Natural killer cell treated with Interleukin-12 subunit alpha and Interleukin-12 subunit beta and Interleukin-15 and Interleukin-18, amount 100 ng/mL, for 72 hours (primary cell): Measurements from ENCODE around the gene ZNF425. TPM values are rescaled to one million over a fixed set of nuclear protein-coding genes. Genes with fewer than 3 reads are reported as not detected.
"Not testable (repeated sequence)": the region's sequence is repeated elsewhere in the genome, so short reads cannot be mapped to it uniquely, and the experiment has no call there.

Source experiments
- ATAC-seq, 2 donors: fragments of 150-1000 bp; cut with Tn5 transposase in 1 of 2; sonication (Bioruptor Pico), chemical (Tn5 transposase) in 1 of 2; 2 replicates each; pipeline ENCODE4 v1.10.0; 2021
- DNase-seq: peaks from one replicate; pipeline ENCODE4 v3.0.0; 2022; ENCODE audit warnings: low spot score
- H3K27ac Mint-ChIP-seq, 2 donors: 1 replicate in 1 of 2; 2 replicates in 1 of 2; pipeline ENCODE4 v1.8.0; 2022; ENCODE audit warnings: mixed read lengths in 2 of 2, mild to moderate bottlenecking in 1 of 2, moderate library complexity in 1 of 2
- H3K27me3 Mint-ChIP-seq, 2 donors: 1 replicate in 1 of 2; 2 replicates in 1 of 2; pipeline ENCODE4 v1.8.0; 2022; ENCODE audit warnings: mixed read lengths in 2 of 2
- H3K36me3 Mint-ChIP-seq: one replicate; pipeline ENCODE4 v1.8.0; 2022; ENCODE audit warnings: mixed read lengths
- H3K4me1 Mint-ChIP-seq, 2 donors: 1 replicate in 1 of 2; 2 replicates in 1 of 2; pipeline ENCODE4 v1.8.0; 2022; ENCODE audit warnings: low read depth in 2 of 2, mixed read lengths in 2 of 2, mild to moderate bottlenecking in 1 of 2
- H3K4me3 Mint-ChIP-seq: one replicate; pipeline ENCODE4 v1.8.0; 2022; ENCODE audit warnings: mixed read lengths
- H3K9me3 Mint-ChIP-seq: 2 replicates; pipeline ENCODE4 v1.8.0; 2022; ENCODE audit warnings: mixed read lengths
- total RNA-seq, 2 donors: library from RNA; stranded (reverse); gene quantifications; one replicate each; pipeline ENCODE4 v1.2.3, GENCODE V29; 2022

ZNF425 gene
- total RNA-seq, 2 donors from 2014 or later = 0.39 to 1.4 TPM

DNA sequence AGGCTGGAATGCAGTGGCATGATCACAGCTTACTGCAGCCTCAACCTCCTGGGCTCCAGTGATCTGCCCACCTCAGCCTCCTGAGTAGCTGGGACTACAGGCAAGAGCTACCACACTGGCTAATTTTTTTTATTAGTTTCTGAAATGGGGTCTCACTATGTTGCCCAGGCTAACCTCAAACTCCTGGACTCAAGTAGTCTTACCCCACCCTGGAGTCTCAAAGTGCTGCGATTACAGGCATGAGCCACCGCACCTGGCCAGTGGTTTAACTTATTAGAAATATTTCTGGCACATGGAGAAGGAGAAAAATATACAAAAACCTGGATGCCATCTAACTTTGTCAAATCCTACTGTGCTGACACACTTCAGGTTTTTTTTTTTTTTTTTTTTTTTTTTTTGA, 50.8 kb downstream of the ZNF425 start:
- no peak overlapping the region for H3K27ac Mint-ChIP-seq
- H3K36me3 Mint-ChIP-seq = peaks cover 8% of the 10 kb centered on the region

DNA sequence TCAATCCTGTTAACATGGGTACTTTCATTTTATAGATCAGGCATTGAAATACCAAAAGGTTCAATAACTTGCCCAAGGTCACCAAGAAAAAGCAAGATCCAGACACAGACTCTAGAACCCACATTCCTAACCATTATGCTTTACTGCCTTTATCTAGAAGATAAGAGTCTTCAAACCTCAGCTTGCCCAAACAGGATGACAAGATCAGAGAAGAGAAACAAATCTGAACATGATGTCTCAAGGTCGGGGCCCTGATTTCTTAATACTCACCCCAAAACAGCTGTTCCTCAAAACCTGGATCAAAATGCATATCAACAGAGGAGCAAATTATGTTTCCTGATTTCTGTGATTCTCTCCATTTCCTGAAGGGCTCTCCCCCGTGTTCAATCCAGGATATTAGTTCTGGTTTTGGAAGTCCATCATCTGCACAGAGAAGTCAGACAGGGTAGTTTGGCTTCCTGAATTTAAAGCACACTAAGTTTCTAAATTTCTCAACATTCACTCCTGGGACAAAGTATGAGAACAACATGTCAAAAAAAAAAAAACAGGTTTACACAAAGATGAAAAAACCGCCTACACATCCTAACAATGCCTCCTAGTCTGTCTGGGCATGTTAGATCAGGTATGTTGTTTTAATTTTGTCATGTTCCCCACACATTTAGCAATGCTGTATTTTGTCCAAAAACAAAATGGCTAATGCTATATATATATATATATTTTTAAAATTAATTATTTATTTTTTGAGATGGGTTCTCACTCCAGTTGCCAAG, 51.8 kb downstream of the ZNF425 start:
- H3K36me3 Mint-ChIP-seq = peaks cover 8% of the 10 kb centered on the region

More for the DNA sequence above, 50.8 kb downstream of the ZNF425 start:
- no peak for ATAC-seq
- DNase-seq = no peak
- H3K4me3 Mint-ChIP-seq = no peak overlapping the region
- no peaks in the 10 kb centered on the region for H3K9me3 Mint-ChIP-seq
- peaks cover 0 to 4% of the 10 kb centered on the region in 2 donors for H3K4me1 Mint-ChIP-seq
- H3K27me3 Mint-ChIP-seq = no peaks in the 10 kb centered on the region

DNA sequence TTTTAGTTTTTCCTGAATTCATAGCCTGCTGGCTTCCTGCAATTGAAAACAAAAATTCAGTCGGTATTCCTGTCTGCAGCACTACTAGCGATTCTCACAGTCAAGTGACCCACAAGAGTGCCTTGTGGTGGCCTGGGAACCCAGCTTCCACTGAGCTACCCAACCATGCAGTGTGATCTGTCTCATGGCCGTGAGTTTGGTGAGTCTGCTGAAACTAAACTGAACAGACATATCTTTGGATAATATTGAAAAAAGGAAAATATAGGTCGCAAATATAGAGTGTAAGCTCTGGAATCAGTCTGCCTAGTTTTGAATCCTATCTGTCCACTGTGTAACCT, 53.7 kb downstream of the ZNF425 start:
- peaks cover 8% of the 10 kb centered on the region for H3K36me3 Mint-ChIP-seq
- H3K27me3 Mint-ChIP-seq = no peaks in the 10 kb centered on the region
- no peaks in the 10 kb centered on the region for H3K9me3 Mint-ChIP-seq
- ATAC-seq = no peak
- DNase-seq = no peak
- H3K4me3 Mint-ChIP-seq = no peak overlapping the region
- H3K27ac Mint-ChIP-seq = peak overlapping the region in 1 of 2 donors; percentile 72
- H3K4me1 Mint-ChIP-seq = peaks cover 0 to 7% of the 10 kb centered on the region in 2 donors

More for the DNA sequence above, 51.8 kb downstream of the ZNF425 start:
- Mint-ChIP-seq H3K9me3 (no peaks in the 10 kb centered on the region), H3K27ac (peak overlapping the region in 1 of 2 donors; percentile 41), H3K4me1 (peaks cover 0 to 4% of the 10 kb centered on the region in 2 donors), H3K27me3 (no peaks in the 10 kb centered on the region), H3K4me3 (no peak overlapping the region)
- no peak for ATAC-seq
- no peak for DNase-seq

DNA sequence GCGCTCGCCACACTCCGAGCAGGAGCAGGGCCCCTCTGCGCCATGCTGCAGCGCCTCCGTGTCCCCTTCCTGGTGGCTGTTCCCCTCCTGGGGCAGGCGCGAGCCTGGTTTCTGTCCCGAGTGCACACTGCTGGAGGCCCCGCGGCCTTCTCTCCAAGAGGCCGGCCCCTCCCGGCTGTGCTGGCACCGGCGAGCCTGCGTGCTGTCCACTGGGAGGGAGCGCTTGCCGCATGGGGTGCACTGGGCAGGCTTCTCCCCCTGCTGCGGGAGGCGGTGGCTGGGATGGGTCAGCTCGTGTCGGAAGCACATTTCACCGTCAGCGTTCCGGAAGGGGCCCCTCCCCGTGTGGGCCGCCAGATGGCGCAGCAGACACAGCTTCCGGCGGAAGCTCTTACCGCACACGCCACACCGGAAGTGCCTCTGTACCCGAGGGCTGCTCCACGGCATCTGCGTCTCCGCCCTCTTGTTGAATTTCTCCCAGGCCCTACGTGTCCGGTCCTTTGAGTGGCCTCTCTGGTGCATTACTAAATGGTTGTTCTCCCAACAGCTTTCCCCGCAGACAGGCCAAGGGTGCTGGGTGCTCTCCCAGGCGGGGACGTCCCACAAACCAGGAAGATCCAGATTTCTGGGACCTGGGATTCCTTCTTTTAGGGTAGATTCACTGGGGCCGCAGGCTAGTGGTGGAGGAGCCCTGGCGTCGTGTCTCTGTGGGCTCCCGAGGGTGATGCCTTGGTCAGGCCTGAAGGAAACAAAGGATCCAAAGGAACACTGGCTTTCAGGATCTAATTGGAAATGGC, 54.3 kb downstream of the ZNF425 start:
- Mint-ChIP-seq H3K27ac (peak overlapping the region in 1 of 2 donors; percentile 72), H3K27me3 (no peaks in the 10 kb centered on the region), H3K36me3 (peaks cover 5% of the 10 kb centered on the region), H3K4me3 (no peak overlapping the region), H3K9me3 (no peaks in the 10 kb centered on the region), H3K4me1 (peaks cover 0 to 7% of the 10 kb centered on the region in 2 donors)
- ATAC-seq = peak; percentile 60 to 90
- DNase-seq = peak; percentile 78

DNA sequence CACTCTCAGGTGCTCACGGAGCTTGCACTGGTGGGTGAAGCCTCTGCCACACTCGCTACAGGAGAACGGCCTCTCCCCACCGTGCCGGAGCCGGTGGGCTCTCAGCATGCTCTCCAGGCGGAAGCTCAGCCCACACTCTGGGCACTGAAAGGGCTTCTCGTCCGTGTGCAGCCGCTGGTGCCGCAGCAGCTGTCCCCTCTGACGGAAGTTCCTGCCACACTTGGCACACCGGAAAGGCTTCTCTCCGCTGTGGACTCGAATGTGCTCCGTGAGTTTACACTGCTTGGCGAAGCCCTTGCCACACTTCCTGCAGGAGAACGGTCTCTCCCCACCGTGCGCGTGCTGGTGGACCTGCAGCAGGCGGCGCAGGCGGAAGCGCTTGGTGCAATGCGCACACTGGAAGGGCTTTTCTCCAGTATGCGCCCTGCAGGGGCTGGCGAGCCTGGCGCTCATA, 54.9 kb downstream of the ZNF425 start:
- peaks cover 0 to 4% of the 10 kb centered on the region in 2 donors for H3K4me1 Mint-ChIP-seq
- H3K4me3 Mint-ChIP-seq = no peak overlapping the region
- ATAC-seq (peak; percentile 9 to 29), DNase-seq (no peak)
- H3K36me3 Mint-ChIP-seq = no peaks in the 10 kb centered on the region
- H3K9me3 Mint-ChIP-seq = no peaks in the 10 kb centered on the region
- no peak overlapping the region for H3K27ac Mint-ChIP-seq
- no peaks in the 10 kb centered on the region for H3K27me3 Mint-ChIP-seq

DNA sequence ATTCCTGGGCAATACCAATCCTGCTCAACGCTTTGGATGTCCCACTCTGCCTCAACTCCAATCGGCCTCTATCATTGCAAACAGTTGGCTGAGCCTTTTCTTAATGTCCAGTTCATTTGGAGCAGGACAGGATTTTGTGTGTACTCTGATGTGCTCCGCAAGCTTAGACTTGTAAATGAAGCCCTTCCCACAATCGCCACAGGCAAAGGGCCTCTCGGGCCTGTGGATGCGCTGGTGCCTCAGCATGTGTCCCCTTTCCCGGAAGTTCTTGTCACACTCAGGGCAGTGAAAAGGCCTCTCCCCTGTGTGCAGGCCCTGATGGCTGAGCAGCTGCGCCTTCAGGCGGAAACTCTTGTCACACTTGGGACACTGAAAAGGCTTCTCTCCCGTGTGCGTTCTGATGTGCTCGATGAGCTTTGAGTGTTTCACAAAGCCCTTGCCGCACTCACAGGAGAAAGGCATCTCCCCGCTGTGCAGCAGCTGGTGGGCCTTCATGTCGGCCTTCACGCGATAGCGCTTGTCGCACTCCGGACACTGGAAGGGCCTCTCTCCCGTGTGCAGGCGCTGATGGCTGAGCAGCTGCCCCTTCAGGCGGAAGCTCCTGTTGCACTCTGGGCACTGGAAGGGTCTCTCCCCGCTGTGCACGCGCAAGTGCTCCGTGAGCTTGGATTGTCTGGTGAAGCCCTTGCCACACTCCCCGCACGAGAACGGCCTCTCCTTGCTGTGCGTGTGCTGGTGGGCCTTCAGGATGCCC, 55.6 kb downstream of the ZNF425 start:
- Mint-ChIP-seq H3K27me3 (no peaks in the 10 kb centered on the region), H3K4me1 (peaks cover 0 to 6% of the 10 kb centered on the region in 2 donors), H3K36me3 (no peaks in the 10 kb centered on the region), H3K4me3 (no peak overlapping the region), H3K9me3 (no peaks in the 10 kb centered on the region), H3K27ac (no peak overlapping the region)
- no peak for DNase-seq
- ATAC-seq = peak in 1 of 2 donors; percentile 24

DNA sequence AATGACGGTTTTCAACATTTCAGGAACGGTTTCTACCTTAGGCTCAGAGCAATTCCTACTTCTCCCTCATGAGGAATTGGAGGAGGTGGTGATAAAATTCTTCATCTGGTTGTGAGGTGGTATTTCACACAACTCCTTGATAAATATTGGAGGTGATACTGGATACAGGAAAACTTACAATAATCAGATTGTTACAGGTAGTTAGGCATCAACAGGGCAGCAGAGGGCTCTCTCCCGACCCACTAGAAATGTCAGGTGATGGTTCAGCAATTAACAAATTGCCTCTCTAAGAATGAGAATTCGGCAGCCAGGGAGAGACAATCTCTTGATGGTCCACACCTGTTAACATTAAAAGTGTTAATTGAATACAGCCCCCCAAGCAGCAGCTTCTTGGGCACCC, 58.3 kb downstream of the ZNF425 start:
- H3K27ac Mint-ChIP-seq = peak overlapping the region in 1 of 2 donors; percentile 28
- DNase-seq (no peak), ATAC-seq (no peak)
- peaks cover 6 to 14% of the 10 kb centered on the region in 2 donors for H3K4me1 Mint-ChIP-seq
- H3K4me3 Mint-ChIP-seq = no peak overlapping the region
- no peaks in the 10 kb centered on the region for H3K9me3 Mint-ChIP-seq
- no peaks in the 10 kb centered on the region for H3K36me3 Mint-ChIP-seq
- no peaks in the 10 kb centered on the region for H3K27me3 Mint-ChIP-seq

DNA sequence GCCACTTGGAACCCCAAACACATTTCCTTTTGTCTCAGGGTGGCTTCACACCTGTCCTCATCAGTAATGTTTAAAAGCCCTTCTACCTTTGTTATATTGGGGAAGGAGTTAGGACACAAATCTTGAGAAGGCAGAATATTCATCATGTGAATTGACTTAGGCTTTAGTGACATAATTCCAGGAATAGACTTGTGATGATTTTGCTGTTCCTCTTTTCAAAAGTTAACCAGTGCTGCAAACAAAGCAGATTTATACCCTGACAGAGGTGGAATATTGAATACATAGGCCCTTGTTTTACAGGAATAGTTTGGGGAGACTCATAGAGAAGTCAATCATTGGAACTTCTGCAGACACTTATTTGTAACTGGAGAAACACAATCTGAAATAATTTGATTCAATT, 62.6 kb downstream of the ZNF425 start:
- Mint-ChIP-seq H3K36me3 (no peaks in the 10 kb centered on the region), H3K4me3 (no peak overlapping the region), H3K4me1 (peaks cover 6 to 14% of the 10 kb centered on the region in 2 donors), H3K27me3 (no peaks in the 10 kb centered on the region), H3K9me3 (no peaks in the 10 kb centered on the region), H3K27ac (no peak overlapping the region)
- ATAC-seq (no peak), DNase-seq (no peak)

DNA sequence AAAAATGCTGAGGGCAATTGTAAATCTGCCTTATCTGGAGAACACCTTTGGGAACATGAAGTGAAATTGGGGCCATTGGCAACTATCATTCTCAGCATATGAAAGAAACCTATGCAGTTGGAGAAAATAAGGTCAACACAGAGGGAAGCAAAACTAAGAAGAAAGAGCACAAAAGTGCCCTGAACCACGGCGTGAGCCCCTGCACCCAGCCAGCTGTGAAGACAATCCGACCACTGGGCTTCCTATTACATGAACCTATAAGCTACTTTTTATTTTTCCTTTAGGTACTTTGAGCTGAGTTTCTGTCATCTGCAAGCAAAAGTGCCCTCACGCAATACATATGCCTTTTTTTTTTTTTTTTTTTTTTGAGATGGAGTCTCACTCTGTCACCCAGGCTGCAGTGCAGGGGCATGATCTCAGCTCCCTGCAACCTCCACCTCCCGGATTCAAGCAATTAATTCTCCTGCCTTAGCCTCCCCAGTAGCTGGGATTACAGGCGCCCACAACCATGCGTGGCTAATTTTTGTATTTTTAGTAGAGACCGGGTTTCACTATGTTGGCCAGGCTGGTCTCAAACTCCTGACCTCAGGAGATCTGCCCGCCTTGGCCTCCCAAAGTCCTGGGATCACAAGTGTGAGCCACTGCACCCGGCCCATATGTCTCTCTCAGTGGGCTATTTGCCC, 63.8 kb downstream of the ZNF425 start:
- not testable (repeated sequence) for DNase-seq, H3K27ac Mint-ChIP-seq, H3K4me3 Mint-ChIP-seq, H3K9me3 Mint-ChIP-seq, H3K36me3 Mint-ChIP-seq, H3K27me3 Mint-ChIP-seq, ATAC-seq
- peaks cover 6 to 10% of the 10 kb centered on the region in 2 donors for H3K4me1 Mint-ChIP-seq

DNA sequence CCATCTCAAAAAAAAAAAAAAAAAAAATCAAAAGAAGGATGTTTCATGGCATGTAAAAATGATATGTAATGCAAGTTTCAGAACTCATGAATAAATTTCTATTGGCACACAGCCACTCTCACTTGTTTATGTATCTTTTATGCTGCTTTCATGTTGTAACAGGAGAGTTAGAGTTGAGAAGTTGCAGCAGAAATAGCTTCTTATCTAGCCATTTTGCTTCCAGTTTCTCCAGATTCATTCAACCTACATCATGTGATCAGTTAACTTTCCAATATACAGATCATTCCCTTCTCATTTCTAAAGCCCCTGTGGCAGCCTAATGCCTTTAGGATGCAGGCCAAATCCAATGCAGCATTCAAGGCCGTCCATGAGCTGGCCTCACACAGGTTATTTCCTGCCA, 66.0 kb downstream of the ZNF425 start:
- Mint-ChIP-seq H3K4me3 (no peak overlapping the region), H3K4me1 (peaks cover 4% of the 10 kb centered on the region in 2 donors), H3K27ac (no peak overlapping the region), H3K36me3 (no peaks in the 10 kb centered on the region), H3K9me3 (no peaks in the 10 kb centered on the region), H3K27me3 (no peaks in the 10 kb centered on the region)
- no peak for DNase-seq
- ATAC-seq = no peak

DNA sequence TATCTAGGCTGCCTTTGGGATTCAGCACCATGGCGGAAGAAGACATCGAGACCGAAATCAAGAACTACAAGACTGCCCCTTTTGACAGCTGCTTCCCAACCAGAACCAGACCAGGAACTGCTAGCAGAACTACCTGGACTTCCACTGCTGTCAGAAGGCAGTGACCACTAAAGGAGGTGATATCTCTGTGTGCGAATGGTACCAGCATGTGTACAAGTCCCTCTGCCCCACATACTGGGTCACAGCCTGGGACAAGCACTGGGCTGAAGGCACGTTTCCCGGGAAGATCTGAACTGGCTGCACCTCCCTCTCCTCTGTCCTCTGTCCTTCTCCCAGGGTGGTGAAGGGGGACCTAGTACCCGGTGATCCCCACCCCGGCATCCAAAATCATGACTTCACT, 72.2 kb downstream of the ZNF425 start:
- Mint-ChIP-seq H3K27ac (no peak overlapping the region), H3K4me1 (peaks cover 4 to 5% of the 10 kb centered on the region in 2 donors), H3K27me3 (no peaks in the 10 kb centered on the region), H3K4me3 (no peak overlapping the region), H3K36me3 (no peaks in the 10 kb centered on the region), H3K9me3 (no peaks in the 10 kb centered on the region)
- DNase-seq (no peak), ATAC-seq (no peak)

DNA sequence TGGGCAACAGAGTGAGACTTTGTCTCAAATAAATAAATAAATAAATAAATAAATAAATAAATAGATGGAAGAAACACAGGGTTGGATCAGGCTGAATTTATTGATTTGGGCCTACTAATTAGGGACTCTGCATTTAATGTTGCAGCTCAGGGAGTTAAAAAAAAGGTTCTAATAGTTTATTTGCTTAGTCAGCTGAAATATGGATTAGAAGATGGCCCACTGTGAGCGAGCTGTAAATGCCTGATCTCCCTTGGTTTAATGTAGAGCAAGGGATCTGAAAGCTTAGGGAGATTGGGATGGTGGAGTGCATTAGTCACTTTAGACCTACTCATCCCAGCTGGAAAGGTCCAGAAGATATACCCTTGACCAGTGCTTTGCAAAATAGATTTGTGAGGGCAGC, 72.7 kb downstream of the ZNF425 start:
- ATAC-seq (no peak), DNase-seq (no peak)
- peaks cover 4 to 5% of the 10 kb centered on the region in 2 donors for H3K4me1 Mint-ChIP-seq
- no peak overlapping the region for H3K27ac Mint-ChIP-seq
- H3K27me3 Mint-ChIP-seq = no peaks in the 10 kb centered on the region
- no peaks in the 10 kb centered on the region for H3K36me3 Mint-ChIP-seq
- H3K9me3 Mint-ChIP-seq = no peaks in the 10 kb centered on the region
- no peak overlapping the region for H3K4me3 Mint-ChIP-seq
